ENCODE measurements around the gene KCNQ5.

Gene KCNQ5

DNA sequence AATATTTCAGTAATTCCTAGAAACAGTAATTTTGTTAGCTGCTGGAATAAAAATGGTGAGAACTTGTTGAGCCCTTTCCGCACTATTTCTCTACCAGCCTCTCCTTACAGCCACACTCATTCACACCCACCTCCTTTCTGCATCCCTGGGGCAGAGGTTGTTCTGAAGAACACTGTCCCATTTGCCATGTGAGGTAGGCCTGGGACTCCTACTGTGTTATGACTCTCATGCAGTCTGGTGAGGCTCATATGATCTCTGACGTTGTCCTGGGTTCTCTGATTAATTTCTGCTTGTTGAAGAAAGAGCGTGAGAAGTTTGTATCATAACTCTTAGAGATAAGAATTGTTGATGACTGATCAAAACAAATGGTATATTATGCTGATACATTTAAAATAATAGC is 4.1 kb upstream of the KCNQ5 start:
- Histone ChIP-seq H3K9ac (ENCODE audit: low read length) (no peak overlapping the region), H3K4me1 (ENCODE audit: low read length) (peaks cover 30% of the 10 kb centered on the region), H3K79me2 (ENCODE audit: low read length) (peaks cover 5% of the 10 kb centered on the region; the same call in 1 of the 2 replicates), H3K4me3 (ENCODE audit: low read length) (no peak overlapping the region), H3K4me2 (ENCODE audit: low read length) (no peak overlapping the region), H3K27ac (ENCODE audit: low read length) (no peak overlapping the region), H3K27me3 (ENCODE audit: low read depth, low read length) (peaks cover 12% of the 10 kb centered on the region), H3K9me3 (ENCODE audit: insufficient read depth, low read length) (no peaks in the 10 kb centered on the region), H3K36me3 (replicated peaks; ENCODE audit: low read depth, low read length) (no peaks in the 10 kb centered on the region), H2AFZ (ENCODE audit: low read depth, low read length) (no peak overlapping the region), H4K20me1 (ENCODE audit: insufficient read depth, low read length) (no peaks in the 10 kb centered on the region)
- TF ChIP-seq EZH2phosphoT487 (IDR thresholded peaks at IDR 0.05; ENCODE audit: low read depth) = no peak
- TF ChIP-seq, protein P1, sequence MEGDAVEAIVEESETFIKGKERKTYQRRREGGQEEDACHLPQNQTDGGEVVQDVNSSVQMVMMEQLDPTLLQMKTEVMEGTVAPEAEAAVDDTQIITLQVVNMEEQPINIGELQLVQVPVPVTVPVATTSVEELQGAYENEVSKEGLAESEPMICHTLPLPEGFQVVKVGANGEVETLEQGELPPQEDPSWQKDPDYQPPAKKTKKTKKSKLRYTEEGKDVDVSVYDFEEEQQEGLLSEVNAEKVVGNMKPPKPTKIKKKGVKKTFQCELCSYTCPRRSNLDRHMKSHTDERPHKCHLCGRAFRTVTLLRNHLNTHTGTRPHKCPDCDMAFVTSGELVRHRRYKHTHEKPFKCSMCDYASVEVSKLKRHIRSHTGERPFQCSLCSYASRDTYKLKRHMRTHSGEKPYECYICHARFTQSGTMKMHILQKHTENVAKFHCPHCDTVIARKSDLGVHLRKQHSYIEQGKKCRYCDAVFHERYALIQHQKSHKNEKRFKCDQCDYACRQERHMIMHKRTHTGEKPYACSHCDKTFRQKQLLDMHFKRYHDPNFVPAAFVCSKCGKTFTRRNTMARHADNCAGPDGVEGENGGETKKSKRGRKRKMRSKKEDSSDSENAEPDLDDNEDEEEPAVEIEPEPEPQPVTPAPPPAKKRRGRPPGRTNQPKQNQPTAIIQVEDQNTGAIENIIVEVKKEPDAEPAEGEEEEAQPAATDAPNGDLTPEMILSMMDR (IDR thresholded peaks at IDR 0.05; ENCODE audit: low read depth, low read length) = no peak

DNA sequence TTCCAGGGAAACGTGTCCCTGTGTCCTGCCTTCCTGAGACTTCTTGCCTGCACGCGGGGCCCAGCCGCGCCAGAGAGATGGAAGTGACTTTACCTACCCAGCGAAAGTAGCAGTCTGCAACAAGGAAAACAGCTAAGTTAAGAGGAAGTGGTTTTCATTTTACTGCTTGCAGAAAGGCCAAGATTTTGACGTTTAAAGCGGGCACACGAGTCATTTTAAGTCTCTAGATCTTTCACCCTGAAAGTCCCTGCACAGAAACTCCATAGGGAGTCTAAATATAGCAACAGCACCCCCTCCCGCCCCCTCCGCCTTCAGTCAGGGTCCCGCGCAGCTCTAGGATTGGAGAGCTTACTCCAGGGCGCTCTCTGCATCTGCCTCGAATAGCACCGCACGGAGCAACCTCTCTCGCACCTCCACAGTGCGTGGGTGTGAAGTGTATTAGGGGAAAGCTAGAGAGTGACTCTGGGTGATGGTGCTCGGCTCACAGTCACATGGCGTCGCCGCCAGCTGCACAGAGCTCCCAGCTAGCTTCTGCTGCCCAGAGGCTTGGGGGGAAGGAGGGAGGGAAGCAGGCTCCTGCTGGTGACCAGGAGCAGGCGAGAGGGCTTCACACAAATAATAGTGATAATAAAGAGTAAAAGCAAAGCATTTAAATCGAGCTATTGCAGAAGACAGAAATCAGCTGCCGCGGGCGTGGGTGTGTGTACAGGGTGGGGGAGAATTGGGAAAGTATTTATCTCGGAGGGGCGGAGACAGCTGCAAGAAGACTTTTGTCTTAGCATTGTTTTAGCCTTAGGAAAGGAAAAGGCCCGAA is 1.8 kb upstream of the KCNQ5 start:
- Histone ChIP-seq H3K4me1 (ENCODE audit: low read length) (peaks cover 44% of the 10 kb centered on the region), H3K79me2 (ENCODE audit: low read length) (peaks cover 25% of the 10 kb centered on the region), H3K27me3 (ENCODE audit: low read depth, low read length) (peaks cover 12% of the 10 kb centered on the region), H3K36me3 (replicated peaks; ENCODE audit: low read depth, low read length) (no peaks in the 10 kb centered on the region), H3K27ac (ENCODE audit: low read length) (peak overlapping the region; percentile 48), H2AFZ (ENCODE audit: low read depth, low read length) (peak overlapping the region; percentile 96), H4K20me1 (ENCODE audit: insufficient read depth, low read length) (peaks cover 4% of the 10 kb centered on the region; the same call in 1 of the 2 replicates), H3K4me2 (ENCODE audit: low read length) (peak overlapping the region; percentile 96), H3K9me3 (ENCODE audit: insufficient read depth, low read length) (no peaks in the 10 kb centered on the region), H3K9ac (ENCODE audit: low read length) (peak overlapping the region; percentile 96), H3K4me3 (ENCODE audit: low read length) (peak overlapping the region; percentile 92)
- TF ChIP-seq, protein P1 (IDR thresholded peaks at IDR 0.05; ENCODE audit: low read depth, low read length) = peak; percentile 11; the same call in 1 of the 2 replicates
- no peak for TF ChIP-seq EZH2phosphoT487 (IDR thresholded peaks at IDR 0.05; ENCODE audit: low read depth)

DNA sequence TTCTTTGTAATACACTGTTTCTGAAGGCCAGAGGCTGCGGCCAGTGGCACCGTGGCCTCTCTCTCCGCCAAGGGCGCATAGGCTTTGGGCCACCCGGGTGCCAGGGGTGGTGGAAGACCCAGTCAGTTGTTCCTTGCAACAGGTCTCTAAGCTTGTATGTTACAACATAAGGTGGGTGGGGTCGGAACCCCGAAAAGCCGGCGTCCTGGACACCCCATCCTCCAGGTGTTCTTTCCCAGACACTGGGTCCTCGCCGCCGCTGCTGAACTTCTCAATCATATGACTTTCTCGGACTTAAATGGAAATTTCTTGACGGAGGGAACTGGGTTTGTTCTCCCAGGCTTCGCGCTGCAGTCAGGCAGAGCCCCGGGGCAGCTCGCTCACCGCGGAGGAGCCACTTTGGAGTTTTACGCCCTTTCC is 983 bp upstream of the KCNQ5 start:
- peak overlapping the region; percentile 96 for H2AFZ ChIP-seq (ENCODE audit: low read depth, low read length)
- peak overlapping the region; percentile 96 for H3K9ac ChIP-seq (ENCODE audit: low read length)
- peaks cover 12% of the 10 kb centered on the region for H3K27me3 ChIP-seq (ENCODE audit: low read depth, low read length)
- H3K27ac ChIP-seq (ENCODE audit: low read length) = no peak overlapping the region
- H3K4me1 ChIP-seq (ENCODE audit: low read length) = peaks cover 52% of the 10 kb centered on the region
- no peaks in the 10 kb centered on the region for H3K36me3 ChIP-seq (replicated peaks; ENCODE audit: low read depth, low read length)
- H3K79me2 ChIP-seq (ENCODE audit: low read length) = peaks cover 30% of the 10 kb centered on the region
- peaks cover 11% of the 10 kb centered on the region for H4K20me1 ChIP-seq (ENCODE audit: insufficient read depth, low read length)
- H3K4me2 ChIP-seq (ENCODE audit: low read length) = peak overlapping the region; percentile 96
- no peaks in the 10 kb centered on the region for H3K9me3 ChIP-seq (ENCODE audit: insufficient read depth, low read length)
- TF ChIP-seq, protein P1 (IDR thresholded peaks at IDR 0.05; ENCODE audit: low read depth, low read length) = no peak
- TF ChIP-seq EZH2phosphoT487 (IDR thresholded peaks at IDR 0.05; ENCODE audit: low read depth) = no peak
- peak overlapping the region; percentile 92 for H3K4me3 ChIP-seq (ENCODE audit: low read length)

DNA sequence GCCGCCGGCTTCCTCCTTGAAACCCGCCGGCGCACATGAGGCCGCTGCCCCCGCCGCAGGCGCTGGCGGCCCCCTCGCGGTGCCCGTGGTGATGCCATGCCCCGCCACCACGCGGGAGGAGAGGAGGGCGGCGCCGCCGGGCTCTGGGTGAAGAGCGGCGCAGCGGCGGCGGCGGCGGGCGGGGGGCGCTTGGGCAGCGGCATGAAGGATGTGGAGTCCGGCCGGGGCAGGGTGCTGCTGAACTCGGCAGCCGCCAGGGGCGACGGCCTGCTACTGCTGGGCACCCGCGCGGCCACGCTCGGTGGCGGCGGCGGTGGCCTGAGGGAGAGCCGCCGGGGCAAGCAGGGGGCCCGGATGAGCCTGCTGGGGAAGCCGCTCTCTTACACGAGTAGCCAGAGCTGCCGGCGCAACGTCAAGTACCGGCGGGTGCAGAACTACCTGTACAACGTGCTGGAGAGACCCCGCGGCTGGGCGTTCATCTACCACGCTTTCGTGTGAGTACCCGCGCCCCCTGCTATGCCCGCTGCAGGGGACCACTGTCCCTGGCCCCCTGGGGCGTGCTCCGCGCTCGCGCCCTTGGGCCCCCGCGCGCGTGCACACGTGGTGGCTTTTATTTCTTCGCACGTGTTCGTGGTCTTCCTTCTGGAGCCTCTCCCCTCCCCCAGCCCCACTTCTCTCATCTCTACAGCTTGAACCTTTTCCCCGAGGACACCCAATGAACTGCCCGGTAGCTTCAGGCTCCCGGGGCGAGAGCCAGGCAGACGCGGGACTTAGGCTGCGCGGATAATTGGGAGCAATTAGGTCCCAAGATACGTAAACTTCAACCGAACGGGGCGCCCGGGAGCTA is 453 bp downstream of the KCNQ5 start:
- H3K36me3 ChIP-seq (replicated peaks; ENCODE audit: low read depth, low read length) = peaks cover 8% of the 10 kb centered on the region
- peak overlapping the region; percentile 92 for H3K4me3 ChIP-seq (ENCODE audit: low read length)
- H2AFZ ChIP-seq (ENCODE audit: low read depth, low read length) = peak overlapping the region; percentile 96
- peak overlapping the region; percentile 96 for H3K9ac ChIP-seq (ENCODE audit: low read length)
- peak overlapping the region; percentile 96 for H3K4me2 ChIP-seq (ENCODE audit: low read length)
- H4K20me1 ChIP-seq (ENCODE audit: insufficient read depth, low read length) = peaks cover 23% of the 10 kb centered on the region
- TF ChIP-seq EZH2phosphoT487 (IDR thresholded peaks at IDR 0.05; ENCODE audit: low read depth) = no peak
- TF ChIP-seq, protein P1 (IDR thresholded peaks at IDR 0.05; ENCODE audit: low read depth, low read length) = peak; percentile 28
- peaks cover 41% of the 10 kb centered on the region for H3K79me2 ChIP-seq (ENCODE audit: low read length)
- H3K4me1 ChIP-seq (ENCODE audit: low read length) = peaks cover 54% of the 10 kb centered on the region
- peak overlapping the region; percentile 67 for H3K27ac ChIP-seq (ENCODE audit: low read length)
- H3K9me3 ChIP-seq (ENCODE audit: insufficient read depth, low read length) = no peaks in the 10 kb centered on the region
- H3K27me3 ChIP-seq (ENCODE audit: low read depth, low read length) = peaks cover 12% of the 10 kb centered on the region
